HCT116 (cell line): ENCODE data around the gene LNP1. TPM values are rescaled to one million over a fixed set of nuclear protein-coding genes. Genes with fewer than 3 reads are reported as not detected.

ENCODE experiments used
- ATAC-seq: fragments of 200-7000 bp; cut with Tn5 transposase; 2 replicates; pipeline ENCODE4 v1.9.1; 2020; ENCODE audit warnings: mild to moderate bottlenecking, moderate library complexity
- BruUV-seq: library from RNA; stranded (reverse); fragments of 400-500 nt; replicated peaks from 2 replicates; lab custom pipeline; 2021; lab: Mats Ljungman, UMichigan
- CTCF ChIA-PET: fragments of 300-600 bp; sonication (Branson Sonifier 250); formaldehyde crosslinking; loops from one replicate; lab custom pipeline; 2021; ENCODE audit warnings: antibody characterized with exemption; lab: Charles Lee
- POLR2A ChIA-PET: fragments of 300-600, 350-600 bp; sonication (Branson Sonifier 250); formaldehyde crosslinking; loops from one replicate; lab custom pipeline; 2021; ENCODE audit warnings: antibody characterized with exemption; lab: Charles Lee
- RAD21 ChIA-PET, 2 experiments: fragments of 300-600 bp; sonication (Branson Sonifier 250); formaldehyde crosslinking; loops; one replicate each; lab custom pipeline; 2023; ENCODE audit warnings: low total read pairs in 2 of 2; ENCODE audit not compliant: uncharacterized antibody in 2 of 2, unreplicated experiment in 2 of 2, low non-redundant PET in 1 of 2; lab: Charles Lee
- DNase-seq: peaks from one replicate; pipeline ENCODE4 v3.0.0-alpha.2; 2010; ENCODE audit warnings: low read depth, low spot score
- H2AFZ ChIP-seq: fragments of 200-600 bp; shearing (Covaris generic), sonication (generic); 2 replicates; pipeline ENCODE4 v1.6.1; 2017; ENCODE audit warnings: low read depth, mixed run types, mixed read lengths, antibody characterized with exemption, low read length; ENCODE audit not compliant: poor library complexity, severe bottlenecking
- H3K27ac ChIP-seq: 2 replicates; pipeline ENCODE4 v1.5.1; 2012; ENCODE audit warnings: low read depth, low read length
- H3K27me3 ChIP-seq: fragments of 200-600 bp; sonication (generic); 2 replicates; pipeline ENCODE4 v1.6.1; 2016; ENCODE audit warnings: mixed run types, low read length, mixed read lengths; ENCODE audit not compliant: insufficient read depth
- H3K36me3 ChIP-seq, 2 experiments: fragments of 200-500 bp in 1 of 2; fragments of 200-600 bp in 1 of 2; sonication (Bioruptor generic) in 1 of 2; sonication (generic) in 1 of 2; 2 replicates each; pipeline versions ENCODE4 v1.5.1 to v1.6.1; 2014 to 2016; ENCODE audit warnings: low read length in 2 of 2, inconsistent platforms in 1 of 2, mixed read lengths in 1 of 2, mixed run types in 1 of 2; ENCODE audit not compliant: insufficient read depth in 2 of 2, control insufficient read depth in 1 of 2
- H3K4me1 ChIP-seq, 2 experiments: fragments of 200-600 bp in 1 of 2; sonication (generic) in 1 of 2; 2 replicates each; pipeline versions ENCODE4 v1.5.1 to v1.6.1; 2012 to 2017; ENCODE audit warnings: low read length in 2 of 2, inconsistent platforms in 1 of 2, mild to moderate bottlenecking in 1 of 2, mixed read lengths in 1 of 2, mixed run types in 1 of 2, moderate library complexity in 1 of 2; ENCODE audit not compliant: insufficient read depth in 2 of 2, control insufficient read depth in 1 of 2
- H3K4me2 ChIP-seq: fragments of 200-600 bp; sonication (generic); 2 replicates; pipeline ENCODE4 v1.6.1; 2017; ENCODE audit warnings: mixed run types, low read length, mixed read lengths
- H3K4me3 ChIP-seq, 2 experiments: fragments of 200-600 bp in 1 of 2; sonication (generic) in 1 of 2; replicated peaks in 1 of 2; 2 replicates each; pipeline ENCODE4 v1.5.1; 2011 to 2016; ENCODE audit warnings: low read length in 2 of 2, control low read depth in 1 of 2, low read depth in 1 of 2, mild to moderate bottlenecking in 1 of 2, mixed read lengths in 1 of 2, mixed run types in 1 of 2
- H3K79me2 ChIP-seq: fragments of 200-600 bp; sonication (generic); 2 replicates; pipeline ENCODE4 v1.6.1; 2017; ENCODE audit warnings: mild to moderate bottlenecking, mixed run types, low read length, moderate library complexity, mixed read lengths; ENCODE audit not compliant: insufficient read depth
- H3K9ac ChIP-seq: fragments of 200-600 bp; sonication (generic); 2 replicates; pipeline ENCODE4 v1.6.1; 2016; ENCODE audit warnings: low read length, mixed read lengths
- H3K9me2 ChIP-seq: fragments of 200-600 bp; sonication (generic), shearing (Covaris generic); 2 replicates; pipeline ENCODE4 v1.6.1; 2017; ENCODE audit warnings: mixed run types, mild to moderate bottlenecking, moderate library complexity; ENCODE audit not compliant: insufficient read depth
- H3K9me3 ChIP-seq, 2 experiments: fragments of 200-500 bp in 1 of 2; fragments of 200-600 bp in 1 of 2; sonication (Bioruptor generic) in 1 of 2; sonication (generic) in 1 of 2; 2 replicates each; pipeline ENCODE4 v1.6.1; 2014 to 2017; ENCODE audit warnings: low read length in 2 of 2, mixed read lengths in 2 of 2, inconsistent platforms in 1 of 2, low read depth in 1 of 2, mild to moderate bottlenecking in 1 of 2, mixed run types in 1 of 2, moderate library complexity in 1 of 2; ENCODE audit not compliant: control insufficient read depth in 1 of 2, insufficient read depth in 1 of 2
- H4K20me1 ChIP-seq: fragments of 200-600 bp; sonication (generic), shearing (Covaris generic); 2 replicates; pipeline ENCODE4 v1.6.1; 2017; ENCODE audit warnings: mixed run types, mild to moderate bottlenecking, moderate library complexity; ENCODE audit not compliant: insufficient read depth
- EGR1 ChIP-seq: IDR thresholded peaks from 2 replicates; pipeline ENCODE4 v1.6.1; 2012; ENCODE audit warnings: low read depth
- EZH2 ChIP-seq: fragments of 200-600 bp; sonication (generic); IDR thresholded peaks from 2 replicates; pipeline ENCODE4 v1.6.1; 2017; ENCODE audit warnings: antibody characterized with exemption, mixed run types
- EZH2phosphoT487 ChIP-seq: fragments of 200-600 bp; IDR thresholded peaks from 2 replicates; pipeline ENCODE4 v1.6.1; 2018; ENCODE audit warnings: antibody characterized with exemption, borderline replicate concordance
- POLR2A ChIP-seq: IDR thresholded peaks from 2 replicates; pipeline ENCODE4 v1.7.0; 2011; ENCODE audit warnings: borderline replicate concordance; ENCODE audit not compliant: insufficient read depth, insufficient read length; ENCODE audit errors: extremely low read depth
- POLR2AphosphoS5 ChIP-seq: IDR thresholded peaks from 2 replicates; pipeline ENCODE4 v1.6.1; 2011; ENCODE audit warnings: mild to moderate bottlenecking, low read depth, low read length, moderate library complexity
- SP1 ChIP-seq: IDR thresholded peaks from 2 replicates; pipeline ENCODE4 v1.6.1; 2012; ENCODE audit warnings: low read depth
- TCF7L2 ChIP-seq: IDR thresholded peaks from 2 replicates; pipeline ENCODE4 v1.7.0; 2011; ENCODE audit warnings: borderline replicate concordance, inconsistent platforms; ENCODE audit not compliant: insufficient read depth, insufficient read length; ENCODE audit errors: extremely low read depth
- intact Hi-C: fragments of 100-400 bp; cut with micrococcal nuclease; formaldehyde crosslinking; loops from 2 replicates; pipeline ENCODE4 v1.10.0; 2022
- total RNA-seq: library from RNA; stranded (reverse); gene quantifications from one replicate; pipeline ENCODE4 v1.2.1, GENCODE V29; 2021; ENCODE audit not compliant: unreplicated experiment
- TF ChIP-seq, protein P1 (sequence below): IDR thresholded peaks from 2 replicates; pipeline ENCODE4 v1.6.1; 2011; ENCODE audit warnings: mild to moderate bottlenecking, low read length, moderate library complexity; ENCODE audit not compliant: insufficient replicate concordance; ENCODE audit errors: extremely low read depth
- TF ChIP-seq, protein P2 (sequence below): IDR thresholded peaks from 2 replicates; pipeline ENCODE4 v1.6.1; 2012; ENCODE audit warnings: low read depth
- TF ChIP-seq, protein P3 (sequence below): IDR thresholded peaks from 2 replicates; pipeline ENCODE4 v1.6.1; 2012

LNP1 gene
- total RNA-seq, 1 experiment from 2014 or later = 1.6 TPM

DNA sequence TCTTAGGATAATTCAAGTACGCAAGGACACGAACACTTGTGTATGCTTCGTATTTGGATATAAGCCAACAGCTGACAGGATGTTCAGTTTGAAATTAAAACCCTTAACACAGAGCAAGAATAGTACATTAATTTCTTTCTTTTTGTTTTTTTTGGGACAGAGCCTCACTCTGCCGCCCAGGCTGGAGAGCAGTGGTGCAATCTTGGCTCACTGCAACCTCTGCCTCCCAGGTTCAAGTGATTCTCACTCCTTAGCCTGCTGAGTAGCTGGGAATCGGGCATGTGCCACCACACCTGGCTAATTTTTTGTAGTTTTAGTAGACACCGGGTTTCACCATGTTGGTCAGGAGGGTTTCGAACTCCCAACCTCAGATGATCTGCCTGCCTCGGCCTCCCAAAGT, 32.9 kb upstream of the LNP1 start:
- BruUV-seq = no TSS peak
- H3K9ac ChIP-seq = no peak overlapping the region
- H3K4me2 ChIP-seq = no peak overlapping the region
- no peaks in the 10 kb centered on the region for H4K20me1 ChIP-seq
- H3K36me3 ChIP-seq = peaks cover 29 to 40% of the 10 kb centered on the region in 2 experiments; a peak in 3 of 4 replicates
- ATAC-seq = no peak
- H3K4me3 ChIP-seq = no peak overlapping the region
- no peaks in the 10 kb centered on the region for H3K79me2 ChIP-seq
- no peaks in the 10 kb centered on the region for H3K27me3 ChIP-seq
- no peaks in the 10 kb centered on the region for H3K9me3 ChIP-seq
- POLR2A ChIA-PET = no interaction called here
- H3K4me1 ChIP-seq = no peaks in the 10 kb centered on the region
- no peak for DNase-seq
- CTCF ChIA-PET = no interaction called here
- TF ChIP-seq EZH2phosphoT487 (no peak), EZH2 (no peak), SP1 (no peak), POLR2A (no peak), TCF7L2 (no peak), EGR1 (no peak), POLR2AphosphoS5 (no peak)
- TF ChIP-seq, protein P1, sequence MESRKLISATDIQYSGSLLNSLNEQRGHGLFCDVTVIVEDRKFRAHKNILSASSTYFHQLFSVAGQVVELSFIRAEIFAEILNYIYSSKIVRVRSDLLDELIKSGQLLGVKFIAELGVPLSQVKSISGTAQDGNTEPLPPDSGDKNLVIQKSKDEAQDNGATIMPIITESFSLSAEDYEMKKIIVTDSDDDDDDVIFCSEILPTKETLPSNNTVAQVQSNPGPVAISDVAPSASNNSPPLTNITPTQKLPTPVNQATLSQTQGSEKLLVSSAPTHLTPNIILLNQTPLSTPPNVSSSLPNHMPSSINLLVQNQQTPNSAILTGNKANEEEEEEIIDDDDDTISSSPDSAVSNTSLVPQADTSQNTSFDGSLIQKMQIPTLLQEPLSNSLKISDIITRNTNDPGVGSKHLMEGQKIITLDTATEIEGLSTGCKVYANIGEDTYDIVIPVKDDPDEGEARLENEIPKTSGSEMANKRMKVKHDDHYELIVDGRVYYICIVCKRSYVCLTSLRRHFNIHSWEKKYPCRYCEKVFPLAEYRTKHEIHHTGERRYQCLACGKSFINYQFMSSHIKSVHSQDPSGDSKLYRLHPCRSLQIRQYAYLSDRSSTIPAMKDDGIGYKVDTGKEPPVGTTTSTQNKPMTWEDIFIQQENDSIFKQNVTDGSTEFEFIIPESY = no peak
- TF ChIP-seq, protein P2, sequence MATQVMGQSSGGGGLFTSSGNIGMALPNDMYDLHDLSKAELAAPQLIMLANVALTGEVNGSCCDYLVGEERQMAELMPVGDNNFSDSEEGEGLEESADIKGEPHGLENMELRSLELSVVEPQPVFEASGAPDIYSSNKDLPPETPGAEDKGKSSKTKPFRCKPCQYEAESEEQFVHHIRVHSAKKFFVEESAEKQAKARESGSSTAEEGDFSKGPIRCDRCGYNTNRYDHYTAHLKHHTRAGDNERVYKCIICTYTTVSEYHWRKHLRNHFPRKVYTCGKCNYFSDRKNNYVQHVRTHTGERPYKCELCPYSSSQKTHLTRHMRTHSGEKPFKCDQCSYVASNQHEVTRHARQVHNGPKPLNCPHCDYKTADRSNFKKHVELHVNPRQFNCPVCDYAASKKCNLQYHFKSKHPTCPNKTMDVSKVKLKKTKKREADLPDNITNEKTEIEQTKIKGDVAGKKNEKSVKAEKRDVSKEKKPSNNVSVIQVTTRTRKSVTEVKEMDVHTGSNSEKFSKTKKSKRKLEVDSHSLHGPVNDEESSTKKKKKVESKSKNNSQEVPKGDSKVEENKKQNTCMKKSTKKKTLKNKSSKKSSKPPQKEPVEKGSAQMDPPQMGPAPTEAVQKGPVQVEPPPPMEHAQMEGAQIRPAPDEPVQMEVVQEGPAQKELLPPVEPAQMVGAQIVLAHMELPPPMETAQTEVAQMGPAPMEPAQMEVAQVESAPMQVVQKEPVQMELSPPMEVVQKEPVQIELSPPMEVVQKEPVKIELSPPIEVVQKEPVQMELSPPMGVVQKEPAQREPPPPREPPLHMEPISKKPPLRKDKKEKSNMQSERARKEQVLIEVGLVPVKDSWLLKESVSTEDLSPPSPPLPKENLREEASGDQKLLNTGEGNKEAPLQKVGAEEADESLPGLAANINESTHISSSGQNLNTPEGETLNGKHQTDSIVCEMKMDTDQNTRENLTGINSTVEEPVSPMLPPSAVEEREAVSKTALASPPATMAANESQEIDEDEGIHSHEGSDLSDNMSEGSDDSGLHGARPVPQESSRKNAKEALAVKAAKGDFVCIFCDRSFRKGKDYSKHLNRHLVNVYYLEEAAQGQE = no peak
- TF ChIP-seq, protein P3, sequence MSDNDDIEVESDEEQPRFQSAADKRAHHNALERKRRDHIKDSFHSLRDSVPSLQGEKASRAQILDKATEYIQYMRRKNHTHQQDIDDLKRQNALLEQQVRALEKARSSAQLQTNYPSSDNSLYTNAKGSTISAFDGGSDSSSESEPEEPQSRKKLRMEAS = no peak
- TF ChIP-seq, all 23 proteins: peak for 0
- Histone ChIP-seq H3K9me2 (no peaks in the 10 kb centered on the region), H3K27ac (no peak overlapping the region), H2AFZ (no peak overlapping the region)
- intact Hi-C loops = no loop called here
- RAD21 ChIA-PET = no interaction called here
